Testis (tissue), 3 donors: ENCODE measurements around the gene SULT2B1. TPM values are rescaled to one million over a fixed set of nuclear protein-coding genes. Genes with fewer than 3 reads are reported as not detected.

Experiments
- DNase-seq: peaks from one replicate; pipeline ENCODE4 v3.0.0-alpha.2; 2019
- H3K27ac ChIP-seq, 2 donors: fragments of 200-600 bp; sonication (generic); one replicate each; pipeline ENCODE4 v1.5.1; 2019
- H3K27me3 ChIP-seq: fragments of 200-600 bp; sonication (generic); one replicate; pipeline ENCODE4 v1.5.1; 2019
- H3K36me3 ChIP-seq: fragments of 200-600 bp; sonication (generic); one replicate; pipeline ENCODE4 v1.5.1; 2017; ENCODE audit warnings: low read depth; ENCODE audit errors: missing control alignments
- H3K4me1 ChIP-seq: fragments of 200-600 bp; sonication (generic); one replicate; pipeline ENCODE4 v1.5.1; 2019
- H3K4me3 ChIP-seq, 2 donors: fragments of 200-600 bp; sonication (generic); one replicate each; pipeline ENCODE4 v1.5.1; 2017 to 2019
- H3K9me3 ChIP-seq: fragments of 200-600 bp; sonication (generic); one replicate; pipeline ENCODE4 v1.5.1; 2017
- CTCF ChIP-seq, 3 experiments: fragments of 450-650 bp in 2 of 3; fragments of 200-600 bp in 1 of 3; sonication (generic) in 1 of 3; IDR thresholded peaks; one replicate each; pipeline ENCODE4 v1.5.1; 2016 to 2019; ENCODE audit warnings: antibody characterized with exemption in 3 of 3, mild to moderate bottlenecking in 2 of 3, moderate library complexity in 1 of 3
- POLR2A ChIP-seq: fragments of 450-650 bp; IDR thresholded peaks from one replicate; pipeline ENCODE4 v1.6.1; 2017; ENCODE audit warnings: antibody characterized with exemption, mild to moderate bottlenecking, moderate library complexity
- WGBS, 2 donors: methylation state at CpG; one replicate each; pipeline ENCODE4 v1.1.5; 2018; 5-methylcytosine and 5-hydroxymethylcytosine counted together
- intact Hi-C: fragments of 100-400 bp; cut with DNase I; formaldehyde crosslinking; loops from one replicate; pipeline ENCODE4 v1.15.1; 2023; ENCODE audit warnings: low total_unique reads
- polyA plus RNA-seq: library from polyadenylated mRNA; stranded (reverse); fragments of 350-450 nt; fragmentation: Illumina TruSeq; extraction: RNeasy Lipid Tissue Mini Kit (QIAGEN cat#74804); gene quantifications from one replicate; pipeline ENCODE4 v1.2.3, GENCODE V29; 2014; ENCODE audit warnings: low read depth, low replicate concordance; ENCODE audit not compliant: insufficient read depth
- total RNA-seq, 2 donors: library from RNA; depleted of rRNA; stranded (reverse); fragments of >200 nt; gene quantifications; one replicate each; pipeline ENCODE4 v1.2.3, GENCODE V29; 2016

The SULT2B1 gene
- total and polyA plus RNA-seq, 3 donors from 2014 or later: 1.0 to 1.4 (median 1.1) TPM

GRCh38 chr19:48591021-48591420 lies 39.0 kb downstream of the SULT2B1 start:
- no peaks in the 10 kb centered on the region for H3K4me1 ChIP-seq
- WGBS, 2 donors: 79 to 85% methylated on average over 5 of the region's 5 CpGs
- intact Hi-C loops: no loop called here
- no peak for DNase-seq
- no peaks in the 10 kb centered on the region for H3K27me3 ChIP-seq
- H3K27ac ChIP-seq: no peak overlapping the region
- no peak overlapping the region for H3K4me3 ChIP-seq
- no peaks in the 10 kb centered on the region for H3K36me3 ChIP-seq
- H3K9me3 ChIP-seq: no peaks in the 10 kb centered on the region
- TF ChIP-seq POLR2A (no peak), CTCF (IDR thresholded peaks at IDR 0.05) (no peak)

- no peak overlapping the region for H3K4me3 ChIP-seq
- no peaks in the 10 kb centered on the region for H3K4me1 ChIP-seq
- WGBS, 2 donors: 95 to 97% methylated on average over 9 of the region's 9 CpGs
- intact Hi-C loops: no loop called here
- H3K27me3 ChIP-seq: no peaks in the 10 kb centered on the region
- no peaks in the 10 kb centered on the region for H3K36me3 ChIP-seq
- no peak overlapping the region for H3K27ac ChIP-seq
- DNase-seq: no peak
- no peak for TF ChIP-seq CTCF (IDR thresholded peaks at IDR 0.05)
- no peak for TF ChIP-seq POLR2A
- H3K9me3 ChIP-seq: no peaks in the 10 kb centered on the region
These were observed 43.2 kb downstream of the SULT2B1 start for GRCh38 chr19:48595171-48595570.

GRCh38 chr19:48595833-48596232 lies 43.9 kb downstream of the SULT2B1 start:
- DNase-seq: no peak
- Histone ChIP-seq H3K27me3 (no peaks in the 10 kb centered on the region), H3K4me1 (no peaks in the 10 kb centered on the region), H3K36me3 (no peaks in the 10 kb centered on the region), H3K27ac (no peak overlapping the region), H3K4me3 (no peak overlapping the region), H3K9me3 (no peaks in the 10 kb centered on the region)
- intact Hi-C loops: no loop called here
- WGBS, 2 donors: 56 to 64% methylated on average over 6 of the region's 6 CpGs
- no peak for TF ChIP-seq POLR2A
- no peak for TF ChIP-seq CTCF (IDR thresholded peaks at IDR 0.05)

GRCh38 chr19:48596237-48596636 lies 44.3 kb downstream of the SULT2B1 start:
- H3K27me3 ChIP-seq: no peaks in the 10 kb centered on the region
- WGBS, 2 donors: 87 to 100% methylated on average over 1 to 4 of the region's 4 CpGs
- TF ChIP-seq CTCF (IDR thresholded peaks at IDR 0.05): no peak
- TF ChIP-seq POLR2A: no peak
- no peaks in the 10 kb centered on the region for H3K36me3 ChIP-seq
- no peaks in the 10 kb centered on the region for H3K4me1 ChIP-seq
- intact Hi-C loops: no loop called here
- no peak overlapping the region for H3K4me3 ChIP-seq
- DNase-seq: no peak
- H3K9me3 ChIP-seq: no peaks in the 10 kb centered on the region
- H3K27ac ChIP-seq: no peak overlapping the region

- no peak for DNase-seq
- intact Hi-C loops: no loop called here
- Histone ChIP-seq H3K9me3 (no peaks in the 10 kb centered on the region), H3K4me3 (no peak overlapping the region), H3K27ac (no peak overlapping the region), H3K27me3 (no peaks in the 10 kb centered on the region), H3K36me3 (no peaks in the 10 kb centered on the region), H3K4me1 (no peaks in the 10 kb centered on the region)
- no peak for TF ChIP-seq POLR2A
- TF ChIP-seq CTCF (IDR thresholded peaks at IDR 0.05): no peak
- 85 to 86% methylated on average over 30 to 35 of the region's 39 CpGs for WGBS, 2 donors
These were observed 44.9 kb downstream of the SULT2B1 start for GRCh38 chr19:48596679-48597465.
